ENCODE measurements around the gene ARMCX2. TPM values are rescaled to one million over a fixed set of nuclear protein-coding genes. Genes with fewer than 3 reads are reported as not detected.

ARMCX2 gene
- total and polyA plus RNA-seq, 2 of the 4 experiments (the other 2 are of a cell fraction), result 63.6 to 109 TPM

- peaks cover 1% of the 10 kb centered on the region for H3K4me1 ChIP-seq (ENCODE audit: control insufficient read depth, insufficient read depth, low read length)
- no peak overlapping the region for H2BK15ac ChIP-seq (ENCODE audit: low read depth, low read length)
- H3K9ac ChIP-seq (ENCODE audit: low read depth, low read length), result peak overlapping the region; percentile 92
- no peak overlapping the region for H2BK120ac ChIP-seq (ENCODE audit: low read depth, low read length)
- H3K4me3 ChIP-seq (ENCODE audit: insufficient read depth, low read depth, low read length), result peak overlapping the region; percentile 98
- H3K4me2 ChIP-seq (ENCODE audit: low read depth, low read length), result peak overlapping the region; percentile 91
- H4K91ac ChIP-seq (ENCODE audit: insufficient read depth, low read depth, low read length), result peak overlapping the region; percentile 41; the same call in 1 of the 2 replicates
- no peak overlapping the region for H3K23ac ChIP-seq (ENCODE audit: low read depth, low read length)
- no peak overlapping the region for H2BK20ac ChIP-seq (ENCODE audit: low read depth, low read length)
- no TSS peak for BruUV-seq (replicated peaks)
- H4K8ac ChIP-seq (ENCODE audit: low read depth in 2 of 2, low read length in 2 of 2), result peak overlapping the region; percentile 36 to 54; a peak in 3 of 4 replicates
- peak overlapping the region; percentile 83; the same call in 1 of the 2 replicates for H3K14ac ChIP-seq (replicated peaks; ENCODE audit: low read depth, low read length)
- intact Hi-C loops (cut with micrococcal nuclease), result no loop called here
- peak; percentile 83; the same call in 1 of the 2 replicates for TF ChIP-seq MAZ (IDR thresholded peaks at IDR 0.05; ENCODE audit: borderline replicate concordance, low read depth, low read length)
- no peak for TF ChIP-seq NFE2L2 (IDR thresholded peaks at IDR 0.05; ENCODE audit: low read depth, low read length)
- peaks cover 4% of the 10 kb centered on the region; the same call in 1 of the 2 replicates for H3K9me1 ChIP-seq (ENCODE audit: insufficient read depth, low read length)
- in situ Hi-C loops (cut with MboI; ENCODE audit: low sequenced_read_pairs), result no loop called here
- H3K36me3 ChIP-seq (ENCODE audit: control insufficient read depth, insufficient read depth, low read length), result peaks cover 15% of the 10 kb centered on the region; the same call in 1 of the 2 replicates
- peaks cover 9% of the 10 kb centered on the region for H3K27me3 ChIP-seq (ENCODE audit: control insufficient read depth, insufficient read depth, low read length)
- H3K18ac ChIP-seq (ENCODE audit: low read depth, low read length), result peak overlapping the region; percentile 87
- no peaks in the 10 kb centered on the region for H3K9me3 ChIP-seq (ENCODE audit: control insufficient read depth, insufficient read depth, low read length)
- peak overlapping the region; percentile 93 for H2AFZ ChIP-seq (replicated peaks; ENCODE audit: low read length, poor library complexity)
- peak overlapping the region; percentile 53 for H2BK5ac ChIP-seq (ENCODE audit: low read depth, low read length, poor library complexity, severe bottlenecking)
- H4K5ac ChIP-seq (ENCODE audit: low read depth, low read length), result peak overlapping the region; percentile 78
- H2AK9ac ChIP-seq (replicated peaks; ENCODE audit: low read depth, low read length, poor library complexity), result peak overlapping the region; percentile 76
- ATAC-seq (ENCODE audit: low read depth) (peak; percentile 92), DNase-seq (peak; percentile 40)
- H3K4ac ChIP-seq (ENCODE audit: low read depth, low read length), result peak overlapping the region; percentile 48
- H3K79me1 ChIP-seq (ENCODE audit: low read depth in 1 of 2, low read length in 2 of 2), result peaks cover 0 to 3% of the 10 kb centered on the region in 2 experiments; a peak in 2 of 4 replicates
- H4K20me1 ChIP-seq (ENCODE audit: insufficient read depth, low read length), result no peaks in the 10 kb centered on the region; the same call in 1 of the 2 replicates
- WGBS, 2 experiments (ENCODE audit: extremely low coverage in 2 of 2, insufficient read length in 1 of 2), result no CpG with 5 or more reads among the region's 38 CpGs
- peak overlapping the region; percentile 42; the same call in 1 of the 2 replicates for H3K56ac ChIP-seq (ENCODE audit: extremely low read depth, insufficient read depth, low read length)
- dilution Hi-C loops (cut with HindIII; ENCODE audit: low sequenced_read_pairs, unreplicated experiment), result no loop called here
- no peak overlapping the region for H2AK5ac ChIP-seq (ENCODE audit: low read depth, low read length)
- peak overlapping the region; percentile 82 for H3K27ac ChIP-seq (ENCODE audit: insufficient read depth, low read length)
- POLR2A ChIA-PET (ENCODE audit: unreplicated experiment), result no interaction called here
- CTCF ChIA-PET, result no interaction called here
These were observed 774 bp downstream of the ARMCX2 start for GRCh38 chrX:101658661-101659491.

Data from IMR-90 (cell line).